Measurements from ENCODE around the gene OR52K2. TPM values are rescaled to one million over a fixed set of nuclear protein-coding genes. Genes with fewer than 3 reads are reported as not detected.

Gene OR52K2
- total RNA-seq, 1 experiment from 2014 or later, result not detected

- intact Hi-C loops (cut with micrococcal nuclease), result no loop called here
- no TSS peak for BruUV-seq (replicated peaks)
- CTCF ChIA-PET, result interaction anchor here (1.1 to 1.8 kb wide), 2 partner anchors 27 to 280 kb away, joined by 6 to 11 read pairs; no protein-coding TSS in a partner anchor
These were observed 17.2 kb downstream of the OR52K2 start for GRCh38 chr11:4466131-4466870.

DNA sequence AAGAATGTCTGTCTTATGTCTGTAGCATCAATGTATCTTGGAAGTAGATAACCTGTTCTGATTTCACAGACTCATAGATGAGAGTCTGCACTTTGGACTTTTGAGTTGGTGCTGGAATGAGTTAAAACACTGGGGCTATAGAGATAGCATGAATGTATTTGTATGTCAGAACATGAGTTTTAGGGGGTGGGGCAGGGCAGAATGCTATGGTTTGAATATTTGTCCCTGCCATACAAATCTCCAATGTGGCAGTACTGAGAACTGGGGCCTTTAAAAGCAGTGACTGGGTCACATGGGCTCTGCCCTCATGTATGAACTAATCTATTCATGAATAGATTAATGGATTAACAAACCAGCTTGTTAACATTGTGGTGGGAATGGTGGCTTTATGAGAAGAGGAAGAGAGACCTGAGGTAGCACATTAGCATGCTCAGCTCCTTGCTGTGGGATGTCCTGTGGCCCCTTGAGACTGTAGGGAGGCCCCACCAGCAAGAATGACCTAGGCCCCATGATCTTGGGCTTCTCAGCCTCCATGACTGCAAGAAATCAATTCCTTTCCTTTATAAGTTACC lies 17.9 kb downstream of the OR52K2 start:
- CTCF ChIA-PET, result interaction anchor here (1.5 to 1.8 kb wide), 2 partner anchors 27 to 284 kb away, joined by 4 to 11 read pairs; no protein-coding TSS in a partner anchor
- DNase-seq (ENCODE audit: unreplicated experiment), result no peak
- TF ChIP-seq CTCF (IDR thresholded peaks at IDR 0.05; ENCODE audit: unreplicated experiment), result no peak
- intact Hi-C loops (cut with micrococcal nuclease), result no loop called here
- H3K4me1 Mint-ChIP-seq (ENCODE audit: insufficient read depth, unreplicated experiment), result peaks cover 6% of the 10 kb centered on the region
- H3K36me3 Mint-ChIP-seq (ENCODE audit: insufficient read depth, unreplicated experiment), result no peaks in the 10 kb centered on the region
- H3K27me3 Mint-ChIP-seq (ENCODE audit: insufficient read depth, unreplicated experiment), result no peaks in the 10 kb centered on the region
- H3K4me3 Mint-ChIP-seq (ENCODE audit: unreplicated experiment), result no peak overlapping the region
- peaks cover 19% of the 10 kb centered on the region for H3K9me3 Mint-ChIP-seq (ENCODE audit: unreplicated experiment)
- POLR2A ChIA-PET, result no interaction called here
- BruUV-seq (replicated peaks), result no TSS peak
- H3K27ac Mint-ChIP-seq (ENCODE audit: low read depth, unreplicated experiment), result no peak overlapping the region

More at GRCh38 chr11:4466131-4466870, 17.2 kb downstream of the OR52K2 start:
- H3K27me3 Mint-ChIP-seq (ENCODE audit: insufficient read depth, unreplicated experiment), result no peaks in the 10 kb centered on the region
- no peaks in the 10 kb centered on the region for H3K36me3 Mint-ChIP-seq (ENCODE audit: insufficient read depth, unreplicated experiment)
- TF ChIP-seq CTCF (IDR thresholded peaks at IDR 0.05; ENCODE audit: unreplicated experiment), result no peak
- peaks cover 19% of the 10 kb centered on the region for H3K9me3 Mint-ChIP-seq (ENCODE audit: unreplicated experiment)
- no peak for DNase-seq (ENCODE audit: unreplicated experiment)
- no peak overlapping the region for H3K27ac Mint-ChIP-seq (ENCODE audit: low read depth, unreplicated experiment)
- H3K4me3 Mint-ChIP-seq (ENCODE audit: unreplicated experiment), result no peak overlapping the region
- peaks cover 6% of the 10 kb centered on the region for H3K4me1 Mint-ChIP-seq (ENCODE audit: insufficient read depth, unreplicated experiment)
- POLR2A ChIA-PET, result no interaction called here

GRCh38 chr11:4467811-4468606 lies 18.9 kb downstream of the OR52K2 start:
- Mint-ChIP-seq H3K4me1 (ENCODE audit: insufficient read depth, unreplicated experiment) (peaks cover 6% of the 10 kb centered on the region), H3K36me3 (ENCODE audit: insufficient read depth, unreplicated experiment) (no peaks in the 10 kb centered on the region), H3K4me3 (ENCODE audit: unreplicated experiment) (no peak overlapping the region), H3K27me3 (ENCODE audit: insufficient read depth, unreplicated experiment) (no peaks in the 10 kb centered on the region), H3K27ac (ENCODE audit: low read depth, unreplicated experiment) (no peak overlapping the region), H3K9me3 (ENCODE audit: unreplicated experiment) (peaks cover 19% of the 10 kb centered on the region)
- no peak for TF ChIP-seq CTCF (IDR thresholded peaks at IDR 0.05; ENCODE audit: unreplicated experiment)
- no peak for DNase-seq (ENCODE audit: unreplicated experiment)
- POLR2A ChIA-PET, result no interaction called here
- BruUV-seq (replicated peaks), result no TSS peak
- intact Hi-C loops (cut with micrococcal nuclease), result no loop called here
- CTCF ChIA-PET, result interaction anchor here (1.0 to 1.8 kb wide), 5 partner anchors 25 to 285 kb away, joined by 3 to 11 read pairs (median 4); no protein-coding TSS in a partner anchor

- POLR2A ChIA-PET, result no interaction called here
- intact Hi-C loops (cut with micrococcal nuclease), result no loop called here
- Mint-ChIP-seq H3K4me1 (ENCODE audit: insufficient read depth, unreplicated experiment) (peaks cover 12% of the 10 kb centered on the region), H3K4me3 (ENCODE audit: unreplicated experiment) (no peak overlapping the region), H3K9me3 (ENCODE audit: unreplicated experiment) (peaks cover 7% of the 10 kb centered on the region), H3K27me3 (ENCODE audit: insufficient read depth, unreplicated experiment) (no peaks in the 10 kb centered on the region), H3K27ac (ENCODE audit: low read depth, unreplicated experiment) (no peak overlapping the region), H3K36me3 (ENCODE audit: insufficient read depth, unreplicated experiment) (peaks cover 6% of the 10 kb centered on the region)
- TF ChIP-seq CTCF (IDR thresholded peaks at IDR 0.05; ENCODE audit: unreplicated experiment), result no peak
- BruUV-seq (replicated peaks), result no TSS peak
- CTCF ChIA-PET, result interaction anchor here (0.9 to 1.5 kb wide), 5 partner anchors 14 to 292 kb away, joined by 4 to 10 read pairs (median 5); no protein-coding TSS in a partner anchor
- DNase-seq (ENCODE audit: unreplicated experiment), result no peak
These were observed 30.5 kb downstream of the OR52K2 start for GRCh38 chr11:4479644-4480043.
